HepG2 (cell line): ENCODE data around the gene ARL15. TPM values are rescaled to one million over a fixed set of nuclear protein-coding genes. Genes with fewer than 3 reads are reported as not detected.

Experiments
- ATAC-seq: fragments of 200-7000 bp; cut with Tn5 transposase; 3 replicates; pipeline ENCODE4 v1.9.1; 2020; ENCODE audit warnings: mild to moderate bottlenecking, moderate library complexity
- BruUV-seq: library from RNA; stranded (reverse); fragments of 400-500 nt; replicated peaks from 2 replicates; lab custom pipeline; 2021; lab: Mats Ljungman, UMichigan
- CTCF ChIA-PET: fragments of 300-600 bp; formaldehyde crosslinking; extraction: SDS; loops from one replicate; lab custom pipeline; 2021; ENCODE audit warnings: low total read pairs, inconsistent platforms, low intra/inter-chr PET ratio; lab: Yijun Ruan, JAX
- POLR2A ChIA-PET: fragments of 350-600 bp; sonication (Branson Sonifier 250); formaldehyde crosslinking; loops from one replicate; lab custom pipeline; 2020; ENCODE audit warnings: antibody characterized with exemption, inconsistent platforms; lab: Yijun Ruan, JAX
- DNase-seq: peaks from one replicate; pipeline ENCODE4 v3.0.0-alpha.2; 2015; ENCODE audit warnings: low spot score
- FAIRE-seq: peaks from 3 replicates; lab custom pipeline; 2011; peaks lifted over from hg19 to GRCh38; lab: Jason Lieb, UNC
- H2AFZ ChIP-seq: one replicate; pipeline ENCODE4 v1.6.1; 2011; ENCODE audit warnings: low read length, inconsistent platforms
- H3K27ac ChIP-seq: fragments of 300-600 bp; 3 replicates; pipeline ENCODE4 v1.8.0; 2011; ENCODE audit warnings: mixed run types, mild to moderate bottlenecking, mixed read lengths, low read length, inconsistent platforms; ENCODE audit not compliant: insufficient read depth; ENCODE audit errors: extremely low read length
- H3K27me3 ChIP-seq, 2 experiments: fragments of 200-600 bp in 1 of 2; 2 replicates in 1 of 2; 3 replicates in 1 of 2; pipeline versions ENCODE4 v1.6.0 to v1.8.0; 2011; ENCODE audit warnings: low read length in 2 of 2, mild to moderate bottlenecking in 2 of 2, moderate library complexity in 2 of 2, inconsistent platforms in 1 of 2; ENCODE audit not compliant: insufficient read depth in 2 of 2, control insufficient read depth in 1 of 2
- H3K36me3 ChIP-seq, 2 experiments: fragments of 200-600 bp in 1 of 2; replicated peaks in 1 of 2; 2 replicates in 1 of 2; 3 replicates in 1 of 2; pipeline versions ENCODE4 v1.5.1 to v1.8.0; 2011; ENCODE audit warnings: low read length in 2 of 2, inconsistent platforms in 1 of 2; ENCODE audit not compliant: insufficient read depth in 2 of 2, control insufficient read depth in 1 of 2
- H3K4me1 ChIP-seq: 2 replicates; pipeline ENCODE4 v1.5.1; 2012; ENCODE audit warnings: low read length, inconsistent platforms; ENCODE audit not compliant: insufficient read depth
- H3K4me2 ChIP-seq: 2 replicates; pipeline ENCODE4 v1.6.0; 2011; ENCODE audit warnings: low read depth, low read length, inconsistent platforms
- H3K4me3 ChIP-seq, 3 experiments: fragments of 200-600 bp in 1 of 3; sonication (generic), shearing (Covaris generic) in 1 of 3; replicated peaks in 1 of 3; 2 replicates each; pipeline ENCODE4 v1.5.1; 2011 to 2016; ENCODE audit warnings: low read length in 3 of 3, inconsistent platforms in 2 of 3, low read depth in 2 of 3, mild to moderate bottlenecking in 2 of 3, control low read depth in 1 of 3, mixed read lengths in 1 of 3; ENCODE audit not compliant: insufficient read depth in 1 of 3
- H3K79me2 ChIP-seq: one replicate; pipeline ENCODE4 v1.6.1; 2011; ENCODE audit warnings: low read length, inconsistent platforms; ENCODE audit not compliant: insufficient read depth
- H3K9ac ChIP-seq: 2 replicates; pipeline ENCODE4 v1.6.0; 2011; ENCODE audit warnings: mild to moderate bottlenecking, low read depth, low read length, inconsistent platforms; ENCODE audit not compliant: insufficient read depth
- H3K9me3 ChIP-seq: 2 replicates; pipeline ENCODE4 v1.5.1; 2012; ENCODE audit warnings: mild to moderate bottlenecking, low read length
- H4K20me1 ChIP-seq: 2 replicates; pipeline ENCODE4 v1.6.0; 2011; ENCODE audit warnings: inconsistent platforms, mild to moderate bottlenecking, low read length, moderate library complexity; ENCODE audit not compliant: insufficient read depth
- ATAD3A ChIP-seq: sonication (generic); formaldehyde crosslinking; IDR thresholded peaks from 2 replicates; pipeline ENCODE4 v1.4.0; 2020; ENCODE audit warnings: missing genetic modification reagents
- CCAR2 ChIP-seq: fragments of 200-400 bp; formaldehyde crosslinking; optimal IDR thresholded peaks from 2 replicates; pipeline ENCODE3; 2018; ENCODE audit warnings: low read depth, mild to moderate bottlenecking, low read length, moderate library complexity
- DMAP1 ChIP-seq: IDR thresholded peaks from 2 replicates; pipeline ENCODE4 v1.6.1; 2016
- GTF2F1 ChIP-seq: fragments of 150-350 bp; IDR thresholded peaks from 2 replicates; pipeline ENCODE4 v1.6.1; 2014; ENCODE audit warnings: low read length
- LCORL ChIP-seq, 2 experiments: fragments of 450-650 bp in 1 of 2; sonication (generic) in 1 of 2; formaldehyde crosslinking in 1 of 2; IDR thresholded peaks; 2 replicates each; pipeline versions ENCODE4 v1.5.0 to v1.6.1; 2017 to 2020; ENCODE audit warnings: antibody characterized with exemption in 1 of 2, missing genetic modification reagents in 1 of 2
- MLXIP ChIP-seq: sonication (generic); formaldehyde crosslinking; IDR thresholded peaks from 2 replicates; pipeline ENCODE4 v1.9.0; 2021; ENCODE audit warnings: missing genetic modification reagents, borderline replicate concordance
- NFATC3 ChIP-seq: sonication (generic); formaldehyde crosslinking; IDR thresholded peaks from 2 replicates; pipeline ENCODE4 v1.5.1; 2020; ENCODE audit warnings: mild to moderate bottlenecking, missing genetic modification reagents
- ZBTB40 ChIP-seq, 2 experiments: fragments of 450-650 bp in 1 of 2; sonication (generic) in 1 of 2; formaldehyde crosslinking in 1 of 2; IDR thresholded peaks; 2 replicates each; pipeline versions ENCODE4 v1.6.1 to v1.8.0; 2016 to 2022; ENCODE audit warnings: antibody characterized with exemption in 1 of 2, mild to moderate bottlenecking in 1 of 2, missing genetic modification reagents in 1 of 2
- ZBTB42 ChIP-seq: sonication (generic); formaldehyde crosslinking; IDR thresholded peaks from 2 replicates; pipeline ENCODE4 v1.5.0; 2020; ENCODE audit warnings: mild to moderate bottlenecking, missing genetic modification reagents
- ZNF879 ChIP-seq: sonication (generic); formaldehyde crosslinking; IDR thresholded peaks from 2 replicates; pipeline ENCODE4 v1.8.1; 2023; ENCODE audit warnings: missing genetic modification reagents
- WGBS: methylation state at CpG from one replicate; pipeline ENCODE4 v1.1.6; 2017; ENCODE audit warnings: low lambda C conversion rate; 5-methylcytosine and 5-hydroxymethylcytosine counted together
- in situ Hi-C: cut with HindIII; loops from 2 replicates; pipeline ENCODE4 v1.10.0; 2017; ENCODE audit warnings: low pct_unique_long_range_greater_than_20kb; ENCODE audit not compliant: extremely low pct_ligation_motif_present
- intact Hi-C: fragments of 100-400 bp; cut with micrococcal nuclease; formaldehyde crosslinking; loops from one replicate; pipeline ENCODE4 v1.10.0; 2022; ENCODE audit not compliant: unreplicated experiment
- polyA plus RNA-seq, 8 experiments: library from polyadenylated mRNA; depleted of rRNA in 3 of 8; stranded (reverse) in 7 of 8; unstranded in 1 of 8; fragments of >200 nt; fragmentation: Illumina TruSeq in 4 of 8; extraction: Trizol in 4 of 8; gene quantifications; 2 replicates each; pipeline versions ENCODE4 v1.2.1 to v1.2.3, GENCODE V29; 2011 to 2016; ENCODE audit warnings: low read depth in 4 of 8, missing spikeins in 1 of 8, mixed read lengths in 1 of 8; ENCODE audit not compliant: insufficient read depth in 1 of 8
- total RNA-seq, 5 experiments: library from RNA; depleted of rRNA; stranded (reverse); fragments of >200 nt; fragmentation: Illumina TruSeq; extraction: Trizol; gene quantifications; 2 replicates each; pipeline ENCODE4 v1.2.3, GENCODE V29; 2016; ENCODE audit warnings: low read depth in 1 of 5

ARL15 gene
- total and polyA plus RNA-seq, 2 of the 13 experiments (the other 11 are each of a cell fraction or from before 2014, with no cell fraction given): 2.5 to 7.7 TPM

- no peaks in the 10 kb centered on the region for H3K9me3 ChIP-seq
- H3K4me3 ChIP-seq: no peak overlapping the region
- no TSS peak for BruUV-seq
- TF ChIP-seq ZNF879 (CRISPR knock-in tag): no peak
- TF ChIP-seq NFATC3 (CRISPR knock-in tag): no peak
- no peak for TF ChIP-seq MLXIP (CRISPR knock-in tag)
- no peak for TF ChIP-seq CCAR2
- no peak for TF ChIP-seq DMAP1 (CRISPR knock-in tag)
- no peak for TF ChIP-seq GTF2F1
- TF ChIP-seq ZBTB40 (IDR thresholded peaks at IDR 0.05): no peak
- TF ChIP-seq ZBTB40 (CRISPR knock-in tag; IDR thresholded peaks at IDR 0.05): no peak
- TF ChIP-seq ZBTB42 (CRISPR knock-in tag): no peak
- no peak for TF ChIP-seq ATAD3A (CRISPR knock-in tag)
- TF ChIP-seq LCORL (IDR thresholded peaks at IDR 0.05): no peak
- TF ChIP-seq LCORL (CRISPR knock-in tag; IDR thresholded peaks at IDR 0.05): no peak
- TF ChIP-seq, all 625 proteins: peak for 0
- ATAC-seq: no peak
- Histone ChIP-seq H3K27ac (no peak overlapping the region), H2AFZ (no peak overlapping the region), H3K36me3 (no peaks in the 10 kb centered on the region), H3K4me1 (no peaks in the 10 kb centered on the region), H3K9ac (no peak overlapping the region), H4K20me1 (no peaks in the 10 kb centered on the region), H3K27me3 (no peaks in the 10 kb centered on the region), H3K4me2 (no peak overlapping the region), H3K79me2 (no peaks in the 10 kb centered on the region)
- no peak for DNase-seq
- in situ Hi-C loops: no loop called here
- WGBS: 20% methylated on average over 4 of the region's 4 CpGs
- ChIA-PET POLR2A (no interaction called here), CTCF (no interaction called here)
- intact Hi-C loops: no loop called here
- FAIRE-seq: no peak
These were observed 19.6 kb upstream of the ARL15 start for GRCh38 chr5:54329731-54330709.
